Measurements from ENCODE around the gene AUNIP. TPM values are rescaled to one million over a fixed set of nuclear protein-coding genes. Genes with fewer than 3 reads are reported as not detected.

AUNIP gene
- total and polyA plus RNA-seq, 9 donors = 0.23 to 0.75 (median 0.44) TPM; not detected in 1

GRCh38 chr1:25878690-25879089 is 19.4 kb upstream of the AUNIP start:
- intact Hi-C loops (cut with DNase I) = loop anchor here in 2 of 4 donors (10.0 kb wide), 1 partner anchor 54 kb away; no protein-coding TSS in a partner anchor
- H3K4me3 ChIP-seq = no peak overlapping the region
- WGBS, 3 donors = 88 to 92% (median 88%) methylated on average over 5 of the region's 5 CpGs
- peak overlapping the region in 1 of 2 donors; percentile 73 for H3K27ac ChIP-seq
- peak in 1 of 5 donors; percentile 8 for DNase-seq
- H3K4me1 ChIP-seq (ENCODE audit: insufficient read depth) = peaks cover 34% of the 10 kb centered on the region
- TF ChIP-seq POLR2A (IDR thresholded peaks at IDR 0.05) = no peak
- no peak for TF ChIP-seq CTCF (IDR thresholded peaks at IDR 0.05)
- TF ChIP-seq EP300 (IDR thresholded peaks at IDR 0.05) = no peak
- H3K9me3 ChIP-seq = no peaks in the 10 kb centered on the region
- no peaks in the 10 kb centered on the region for H3K36me3 ChIP-seq
- no peaks in the 10 kb centered on the region for H3K27me3 ChIP-seq

GRCh38 chr1:25877155-25877554 is 17.9 kb upstream of the AUNIP start:
- Histone ChIP-seq H3K36me3 (no peaks in the 10 kb centered on the region), H3K4me3 (no peak overlapping the region), H3K27me3 (no peaks in the 10 kb centered on the region), H3K4me1 (ENCODE audit: insufficient read depth) (peaks cover 43% of the 10 kb centered on the region), H3K27ac (peak overlapping the region in 1 of 2 donors; percentile 97), H3K9me3 (no peaks in the 10 kb centered on the region)
- 91 to 95% (median 94%) methylated on average over 2 of the region's 2 CpGs for WGBS, 3 donors
- no peak for TF ChIP-seq POLR2A (IDR thresholded peaks at IDR 0.05)
- TF ChIP-seq CTCF (IDR thresholded peaks at IDR 0.05) = no peak
- TF ChIP-seq EP300 (IDR thresholded peaks at IDR 0.05) = no peak
- DNase-seq = peak in 1 of 5 donors; percentile 3
- intact Hi-C loops (cut with DNase I) = loop anchor here in 2 of 4 donors (10.0 kb wide), 1 partner anchor 52 kb away; no protein-coding TSS in a partner anchor

- Histone ChIP-seq H3K4me3 (no peak overlapping the region), H3K36me3 (no peaks in the 10 kb centered on the region), H3K27ac (peak overlapping the region; percentile 91 to 97), H3K4me1 (ENCODE audit: insufficient read depth) (peaks cover 46% of the 10 kb centered on the region), H3K9me3 (no peaks in the 10 kb centered on the region), H3K27me3 (no peaks in the 10 kb centered on the region)
- 71 to 83% (median 74%) methylated on average over 2 of the region's 2 CpGs for WGBS, 3 donors
- intact Hi-C loops (cut with DNase I) = loop anchor here in 2 of 4 donors (10.0 kb wide), 1 partner anchor 52 kb away; no protein-coding TSS in a partner anchor
- no peak for TF ChIP-seq CTCF (IDR thresholded peaks at IDR 0.05)
- TF ChIP-seq EP300 (IDR thresholded peaks at IDR 0.05) = no peak
- no peak for TF ChIP-seq POLR2A (IDR thresholded peaks at IDR 0.05)
- no peak for DNase-seq
Observed at GRCh38 chr1:25876693-25877077, 17.4 kb upstream of the AUNIP start.

- Histone ChIP-seq H3K9me3 (no peaks in the 10 kb centered on the region), H3K27ac (peak overlapping the region; percentile 91 to 97), H3K36me3 (no peaks in the 10 kb centered on the region), H3K27me3 (no peaks in the 10 kb centered on the region), H3K4me3 (peak overlapping the region; percentile 56), H3K4me1 (ENCODE audit: insufficient read depth) (peaks cover 49% of the 10 kb centered on the region)
- no peak for DNase-seq
- TF ChIP-seq CTCF (IDR thresholded peaks at IDR 0.05) = no peak
- TF ChIP-seq POLR2A (IDR thresholded peaks at IDR 0.05) = no peak
- TF ChIP-seq EP300 (IDR thresholded peaks at IDR 0.05) = no peak
- intact Hi-C loops (cut with DNase I) = loop anchor here in 2 of 4 donors (10.0 kb wide), 1 partner anchor 51 kb away; no protein-coding TSS in a partner anchor
- 17 to 29% (median 22%) methylated on average over 26 to 32 of the region's 32 CpGs for WGBS, 3 donors
Observed at GRCh38 chr1:25875856-25876692, 16.8 kb upstream of the AUNIP start.

Measured in ovary (tissue), 9 donors.